Measurements from ENCODE around the gene MLX.
A peak's percentile ranks its signal among the peaks of the same experiment; 100 is the strongest.

MLX gene

GRCh38 chr17:42566883-42567573, at the start of gene MLX:
TSS of gene MLX (plus strand) at chr17:42567100. CDS start at chr17:42567125, 25 bp downstream.
- peak; percentile 91 for DNase-seq (ENCODE audit: low read depth)

DNA sequence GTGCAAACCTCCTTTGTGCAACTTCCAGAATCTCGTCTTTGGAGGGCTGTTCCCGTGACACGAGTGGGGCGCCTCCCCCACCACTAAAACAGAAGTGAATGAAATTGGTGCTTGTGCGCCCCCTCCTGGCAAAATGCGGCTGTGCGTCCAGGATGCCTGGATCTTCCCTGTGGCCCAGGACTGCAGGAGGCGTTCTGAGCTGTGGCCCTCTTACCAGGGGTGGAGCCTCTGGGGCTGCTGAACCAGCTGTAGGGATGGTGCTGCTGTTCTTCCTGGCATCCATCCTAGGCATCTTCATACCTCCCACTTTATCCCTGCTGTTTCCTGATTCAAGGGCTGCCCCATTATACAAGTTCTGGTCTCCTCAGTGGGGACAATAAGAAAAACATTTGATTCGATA, 49.4 kb upstream of the MLX start:
- DNase-seq (ENCODE audit: low read depth) = peak; percentile 98

GRCh38 chr17:42518046-42518754, 48.7 kb upstream of the MLX start:
- DNase-seq (ENCODE audit: low read depth) = peak; percentile 99

- peak; percentile 47 for DNase-seq (ENCODE audit: low read depth)
Measured at GRCh38 chr17:42518755-42519545, 48.0 kb upstream of the MLX start.

GRCh38 chr17:42519546-42520491, 47.1 kb upstream of the MLX start:
- DNase-seq (ENCODE audit: low read depth) = peak; percentile 100

DNA sequence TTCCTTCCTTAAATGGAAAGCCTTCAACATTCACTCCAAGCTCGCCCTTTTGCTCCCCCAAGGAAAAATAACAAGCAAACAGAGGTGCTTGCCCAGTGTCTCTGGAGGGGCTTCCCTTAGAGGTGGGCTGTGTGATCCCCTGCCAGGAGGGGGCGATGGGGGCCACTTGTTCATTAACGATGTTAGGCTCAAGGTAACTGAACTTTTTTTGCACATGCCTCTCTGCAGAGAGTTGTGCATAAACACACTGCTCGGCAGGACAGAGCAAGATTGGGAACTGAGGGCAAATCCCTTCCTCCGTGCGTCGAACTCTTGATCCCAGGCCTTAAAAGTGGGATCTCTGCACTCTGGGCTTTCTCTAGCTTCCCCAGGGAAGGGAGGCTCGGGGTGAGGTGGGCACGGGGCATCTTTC, 46.4 kb upstream of the MLX start:
- no peak for DNase-seq (ENCODE audit: low read depth)

DNA sequence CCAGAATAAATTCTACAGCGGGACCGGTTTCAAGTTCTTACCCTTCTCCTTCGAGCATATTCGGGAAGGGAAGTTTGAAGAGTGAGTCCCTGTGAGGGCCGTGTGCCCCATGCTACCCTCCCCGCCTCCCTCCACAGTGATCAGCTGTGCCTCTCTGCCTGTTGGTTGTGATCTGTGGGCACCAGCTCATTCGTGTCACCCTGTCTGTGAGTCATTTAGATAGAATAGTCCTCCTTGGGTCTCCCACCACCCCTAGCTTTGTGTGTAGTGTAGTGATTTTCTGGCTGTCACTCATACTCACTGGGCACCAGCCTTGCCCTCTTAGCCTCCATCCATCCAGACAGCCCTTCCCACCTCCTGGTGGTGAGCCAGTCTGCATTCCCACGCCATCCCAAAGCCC, 45.9 kb upstream of the MLX start:
- peak; percentile 59 for DNase-seq (ENCODE audit: low read depth)

DNA sequence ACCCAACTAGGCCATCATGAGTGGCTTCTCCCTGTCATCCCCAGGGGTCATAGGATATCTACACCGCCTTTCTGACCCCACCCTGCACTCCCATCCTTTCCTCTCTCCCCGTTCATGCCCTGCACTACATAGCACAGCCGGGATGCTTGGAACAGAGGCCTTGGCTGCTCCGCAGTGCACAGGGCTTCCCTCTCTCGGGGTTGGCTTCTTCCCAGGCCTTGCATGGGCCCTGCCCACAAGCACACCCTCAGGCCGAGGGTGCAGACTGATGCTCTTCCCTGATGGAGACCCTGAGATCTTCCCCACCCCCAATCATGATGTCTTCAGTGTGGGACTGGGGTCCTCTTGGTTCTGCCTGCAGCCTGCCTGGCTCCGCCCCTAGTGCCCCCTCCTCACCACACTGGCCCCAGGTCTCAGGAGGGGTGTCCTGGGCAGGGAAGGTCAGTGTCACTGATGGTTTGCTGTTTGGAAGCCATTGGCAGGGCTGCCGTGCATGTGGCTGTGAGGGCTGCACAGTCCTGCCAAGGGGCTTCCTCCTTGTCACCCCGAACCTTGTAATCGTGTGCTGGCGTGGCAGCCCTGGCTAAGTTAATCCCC, 45.1 kb upstream of the MLX start:
- DNase-seq (ENCODE audit: low read depth) = peak; percentile 41

- DNase-seq (ENCODE audit: low read depth) = no peak
Measured at GRCh38 chr17:42522263-42522790, 44.6 kb upstream of the MLX start.

DNA sequence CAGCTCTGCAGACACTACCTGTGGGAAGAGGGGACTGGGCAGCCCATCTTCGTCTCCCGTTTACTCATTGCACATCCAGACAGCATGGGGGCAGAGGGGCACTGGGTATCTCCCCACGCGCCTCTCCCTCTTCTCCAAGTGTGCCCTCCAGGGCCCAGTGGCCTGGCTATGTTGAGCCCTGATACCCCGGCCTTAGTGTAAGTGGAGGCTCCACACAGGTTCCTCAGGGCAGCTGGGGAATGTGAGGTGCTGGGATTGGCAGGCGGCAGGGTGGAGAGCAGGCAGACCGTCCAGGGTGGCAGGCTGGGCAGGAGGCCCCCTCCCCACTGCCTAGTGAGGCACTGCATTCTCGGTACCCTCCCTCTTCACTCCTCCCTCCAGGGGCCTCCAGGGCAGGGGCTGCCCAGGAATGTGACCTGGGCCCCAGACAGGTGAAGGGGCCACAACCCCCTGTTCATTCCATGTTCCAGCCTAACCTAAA, 44.1 kb upstream of the MLX start:
- no peak for DNase-seq (ENCODE audit: low read depth)

DNA sequence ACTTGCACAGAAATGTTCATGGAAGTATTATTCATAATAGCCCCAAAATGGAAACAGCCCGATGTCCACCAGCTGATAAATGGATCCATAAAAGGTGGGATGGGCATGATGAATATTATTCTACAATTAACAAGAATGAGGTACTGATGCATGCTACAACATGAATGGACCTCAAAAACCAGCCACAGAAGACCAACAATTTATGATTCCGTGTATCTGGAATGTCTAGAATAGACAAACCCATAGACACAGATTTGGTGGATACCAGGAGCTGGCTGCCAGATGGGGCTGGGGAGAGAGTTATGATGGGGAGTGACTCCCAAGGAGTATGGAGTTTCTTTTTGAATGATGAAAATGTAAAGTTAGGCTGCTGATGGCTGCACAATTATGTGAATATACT, 41.7 kb upstream of the MLX start:
- peak; percentile 89 for DNase-seq (ENCODE audit: low read depth)

GRCh38 chr17:42526031-42526444, 40.9 kb upstream of the MLX start:
- DNase-seq (ENCODE audit: low read depth) = peak; percentile 95

GRCh38 chr17:42527932-42528331, 39.0 kb upstream of the MLX start:
- no peak for DNase-seq (ENCODE audit: low read depth)

- no peak for DNase-seq (ENCODE audit: low read depth)
Measured at GRCh38 chr17:42529061-42529460, 37.8 kb upstream of the MLX start.

DNA sequence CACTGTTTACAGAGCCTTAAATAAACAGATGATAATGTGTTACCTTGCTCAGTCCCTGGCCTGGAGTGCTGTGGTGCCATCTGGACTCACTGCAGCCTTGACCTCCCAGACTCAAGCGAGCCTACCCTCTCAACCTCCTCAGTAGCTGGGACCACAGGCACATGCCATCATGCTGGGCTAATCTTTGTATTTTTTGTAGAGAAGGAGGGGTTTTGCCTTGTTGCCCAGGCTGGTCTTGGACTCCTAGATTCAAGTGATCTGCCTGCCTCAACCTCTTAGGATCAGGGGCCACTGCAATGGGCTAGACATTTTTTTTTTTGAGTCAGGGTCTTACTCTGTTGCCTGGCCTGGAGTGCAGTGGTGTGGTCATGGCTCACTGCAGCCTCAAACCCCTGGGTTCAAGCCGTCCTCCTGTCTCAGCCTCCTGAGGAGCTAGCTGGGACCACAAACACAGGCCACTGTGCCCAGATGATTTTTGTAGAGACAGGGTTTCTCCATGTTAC, 35.9 kb upstream of the MLX start:
- no peak for DNase-seq (ENCODE audit: low read depth)

GRCh38 chr17:42531455-42532354, 35.2 kb upstream of the MLX start:
- peak; percentile 64 for DNase-seq (ENCODE audit: low read depth)

DNA sequence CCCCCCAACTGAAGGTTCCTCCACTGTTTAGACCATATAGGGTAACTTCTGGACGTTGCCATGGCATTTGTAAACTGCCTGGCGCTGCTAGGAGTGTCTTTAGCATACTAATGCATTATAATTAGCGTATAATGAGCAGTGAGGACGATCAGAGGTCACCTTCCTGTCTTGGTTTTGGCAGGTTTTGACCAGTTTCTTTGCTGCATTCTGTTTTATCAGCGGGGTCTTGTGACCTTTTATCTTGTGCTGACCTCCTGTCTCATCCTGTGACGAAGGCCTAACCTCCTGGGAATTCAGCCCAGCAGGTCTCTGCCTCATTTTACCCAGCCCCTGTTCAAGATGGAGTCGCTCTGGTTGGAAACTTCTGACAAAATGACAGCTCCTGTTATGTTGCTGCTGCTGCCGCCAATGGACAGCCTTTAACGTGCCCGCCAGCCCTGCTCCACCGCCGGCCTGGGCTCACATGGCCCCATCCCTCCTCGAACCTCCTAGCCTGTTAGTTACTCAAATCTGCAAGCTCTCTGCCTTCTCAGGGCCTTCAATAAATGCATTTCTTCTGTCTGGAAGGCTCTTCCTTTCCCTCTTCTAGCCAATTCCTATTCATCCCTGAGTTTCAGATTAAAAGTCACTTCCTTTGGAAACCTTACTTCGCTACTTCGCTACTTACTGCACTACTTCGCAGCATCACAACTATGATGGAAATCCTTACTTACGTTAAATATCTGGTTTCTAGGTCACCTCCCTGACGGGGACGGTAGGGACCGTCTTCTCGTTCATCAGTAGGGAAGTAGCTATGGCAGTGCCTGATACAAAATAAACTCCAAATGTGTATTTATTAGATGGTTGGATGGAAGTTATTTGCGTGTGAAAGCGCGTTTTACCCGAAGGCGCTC, 31.5 kb upstream of the MLX start:
- no peak for DNase-seq (ENCODE audit: low read depth)

DNA sequence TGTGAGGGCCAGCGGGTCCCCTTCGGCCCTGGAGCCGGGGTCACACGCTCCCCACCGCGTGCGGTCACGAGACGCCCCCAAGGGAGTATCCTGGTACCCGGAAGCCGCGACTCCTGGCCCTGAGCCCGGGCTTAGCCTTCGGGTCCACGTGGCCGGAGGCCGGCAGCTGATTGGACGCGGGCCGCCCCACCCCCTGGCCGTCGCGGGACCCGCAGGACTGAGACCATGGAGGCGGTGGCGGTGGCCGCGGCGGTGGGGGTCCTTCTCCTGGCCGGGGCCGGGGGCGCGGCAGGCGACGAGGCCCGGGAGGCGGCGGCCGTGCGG, 30.9 kb upstream of the MLX start, which contains the start of gene NAGLU:
Gene NAGLU (plus strand): TSS at position 194 of the 324 bp plus-strand sequence. CDS start 32 bp downstream, at position 226.
- DNase-seq (ENCODE audit: low read depth) = peak; percentile 89

All from EH (cell line).